ENCODE results near the gene MEF2C. TPM values are rescaled to one million over a fixed set of nuclear protein-coding genes. Genes with fewer than 3 reads are reported as not detected.

MEF2C gene
- polyA plus RNA-seq, 1 donor = 934 TPM

DNA sequence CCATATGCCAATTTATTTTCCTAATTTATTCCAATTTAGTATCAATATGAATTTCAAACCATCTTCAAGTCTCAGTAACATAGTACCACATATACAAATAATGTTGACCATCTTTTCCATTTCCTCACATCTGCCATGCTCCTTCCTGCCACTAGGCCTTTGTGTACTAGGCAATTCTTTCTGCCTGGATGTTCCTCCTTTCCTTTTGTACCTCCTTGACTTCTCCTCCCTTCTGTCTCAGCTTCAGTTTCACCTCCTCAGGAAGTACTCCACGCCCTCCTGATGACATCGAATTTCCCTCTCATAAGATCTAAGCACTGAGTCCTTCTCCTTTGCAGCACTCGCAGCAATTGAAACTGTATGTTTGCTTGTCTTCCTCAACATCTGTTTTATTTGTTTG is 53.9 kb downstream of the MEF2C start:
- DNase-seq (ENCODE audit: low read depth) = no peak

DNA sequence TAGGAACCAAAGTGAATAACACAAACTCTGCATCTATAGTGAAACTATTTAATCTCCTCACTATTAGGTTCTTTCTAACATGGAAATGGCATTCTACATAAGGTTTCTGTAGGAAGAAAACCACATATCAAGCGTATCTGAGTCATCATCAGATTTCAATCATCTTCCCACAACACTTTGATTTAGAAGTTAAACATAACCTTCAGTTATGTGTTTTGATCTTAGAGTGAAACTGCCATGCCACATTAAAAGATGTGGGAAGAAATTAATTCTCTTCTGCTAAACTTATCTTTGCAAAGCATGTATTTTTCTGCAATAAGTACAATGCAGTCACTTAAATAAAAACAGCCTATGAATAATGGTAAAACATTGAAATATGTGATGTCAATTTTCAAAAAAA is 55.0 kb downstream of the MEF2C start:
- no peak for DNase-seq (ENCODE audit: low read depth)

DNA sequence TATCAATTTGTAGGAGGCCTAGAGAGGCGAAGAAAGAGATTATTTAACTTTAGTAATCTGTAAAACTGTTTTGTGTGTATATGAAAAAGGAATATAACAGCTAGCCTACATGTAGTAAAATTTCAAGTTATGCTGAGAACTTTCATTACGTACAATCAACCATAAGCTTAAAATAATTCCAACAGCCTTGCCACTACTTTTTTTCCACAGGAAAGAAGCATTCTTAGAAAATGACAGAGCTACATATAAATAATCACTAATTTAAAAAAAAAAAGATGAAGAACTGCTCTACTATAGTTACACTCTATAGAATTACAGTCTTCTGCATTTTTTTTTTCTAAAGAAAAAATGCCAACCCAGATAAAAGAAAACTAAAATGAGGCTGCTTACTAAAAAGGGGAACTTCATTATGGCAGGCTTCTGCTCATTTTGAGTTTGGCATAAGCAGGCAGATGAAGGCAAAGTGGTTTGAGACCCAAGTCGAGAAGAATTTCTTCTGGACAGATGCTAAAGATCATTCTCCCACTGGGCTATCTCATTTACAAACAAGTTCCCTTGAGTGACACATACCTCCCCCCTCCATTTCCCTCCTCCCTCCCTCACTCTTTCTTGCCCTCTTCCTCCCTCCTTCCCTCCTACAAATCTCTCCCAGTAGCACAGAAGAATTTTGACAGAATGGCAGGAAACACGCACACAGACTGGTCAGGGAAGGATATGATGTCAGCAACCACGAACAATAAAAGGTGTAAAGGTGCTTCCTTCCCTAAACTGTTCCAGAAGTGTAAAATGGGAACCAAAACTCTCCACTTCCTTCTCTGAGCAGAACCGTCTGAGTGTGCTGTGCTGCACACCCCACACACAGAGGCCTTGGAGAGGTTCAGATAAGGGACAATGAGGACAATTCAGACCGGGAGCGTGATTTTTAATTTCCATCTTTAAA is 56.1 kb downstream of the MEF2C start:
- peak; percentile 53 for DNase-seq (ENCODE audit: low read depth)

DNA sequence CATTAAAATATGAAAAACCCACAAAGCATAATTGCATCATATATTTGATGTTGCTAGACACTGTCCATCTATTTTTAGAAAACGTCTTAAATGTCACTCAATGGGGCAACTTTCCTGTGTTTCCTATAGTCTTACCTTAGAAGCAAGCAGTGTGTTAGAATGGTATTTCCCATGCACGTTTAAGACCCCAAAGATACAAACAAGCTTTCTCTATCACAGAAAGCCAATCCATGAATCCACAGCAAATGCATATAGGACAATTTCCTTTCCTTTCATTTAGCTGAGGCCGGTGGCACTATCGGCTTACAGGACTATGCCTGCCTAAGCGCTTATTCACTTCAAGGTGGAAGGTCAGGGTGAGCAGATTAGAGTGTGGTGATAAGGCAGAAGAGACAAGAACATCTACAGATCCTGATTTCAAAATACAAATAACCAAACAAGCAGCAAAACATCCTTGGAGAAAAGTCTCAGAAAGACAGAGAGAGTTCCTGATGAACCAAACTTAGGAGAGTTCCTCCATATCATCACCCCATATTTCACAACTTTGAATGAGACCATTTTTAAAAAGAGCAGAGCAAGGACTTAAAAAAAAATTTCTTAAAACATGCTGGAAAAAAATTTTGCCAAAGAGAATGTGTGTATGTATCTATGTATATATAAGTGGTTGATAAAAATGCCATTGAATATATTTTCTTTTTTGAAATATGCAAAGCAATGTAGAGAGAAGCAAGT is 57.2 kb downstream of the MEF2C start:
- no peak for DNase-seq (ENCODE audit: low read depth)

DNA sequence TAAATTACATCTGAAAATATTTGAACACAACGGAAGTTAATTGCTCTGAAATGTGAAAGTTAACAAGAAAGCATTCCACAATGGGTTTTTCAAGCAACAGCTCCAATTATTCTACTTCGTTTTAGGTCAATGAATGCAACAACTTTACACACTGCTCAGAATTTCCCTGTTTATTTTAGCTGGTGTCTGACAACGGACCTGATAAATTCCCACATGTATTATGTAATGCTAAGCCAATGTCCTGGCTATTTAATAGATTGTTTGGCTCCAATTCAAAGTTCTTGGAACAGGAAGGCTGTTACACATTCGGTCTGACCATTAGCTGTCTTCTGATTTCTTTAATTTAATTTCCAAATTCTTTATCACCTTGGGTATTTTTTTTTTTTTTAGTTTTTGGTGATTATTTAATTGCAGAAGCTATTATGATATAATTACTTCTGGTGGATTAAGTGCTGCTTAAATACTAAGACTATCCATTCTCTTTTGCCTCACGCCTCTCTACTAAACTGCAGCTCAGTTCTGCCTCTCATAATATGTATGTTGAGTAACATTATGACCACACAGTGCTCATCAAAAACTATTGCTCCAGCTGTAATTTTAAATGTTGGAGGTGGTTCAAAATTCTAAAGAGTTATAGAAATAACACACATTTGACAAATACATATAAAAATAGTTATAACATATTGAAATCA is 57.9 kb downstream of the MEF2C start:
- no peak for DNase-seq (ENCODE audit: low read depth)

DNA sequence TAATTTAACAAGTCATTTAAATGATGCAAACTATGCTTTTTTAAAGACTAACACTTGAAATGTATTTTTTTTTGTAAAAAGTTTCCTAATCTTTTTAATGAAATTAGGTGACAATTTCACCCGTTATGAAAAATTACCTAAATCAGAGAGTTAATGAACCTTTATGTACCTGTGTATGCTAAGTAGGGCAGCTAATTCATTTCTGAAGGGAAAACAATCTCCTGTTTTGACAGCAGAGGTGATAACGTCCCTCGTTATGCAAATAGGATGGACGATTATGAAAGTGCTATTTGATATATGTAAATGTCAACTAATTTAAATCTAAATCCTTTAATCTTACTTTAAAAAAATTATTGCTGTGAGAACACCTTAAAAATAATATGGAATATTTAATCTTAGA is 58.8 kb downstream of the MEF2C start:
- DNase-seq (ENCODE audit: low read depth) = no peak

DNA sequence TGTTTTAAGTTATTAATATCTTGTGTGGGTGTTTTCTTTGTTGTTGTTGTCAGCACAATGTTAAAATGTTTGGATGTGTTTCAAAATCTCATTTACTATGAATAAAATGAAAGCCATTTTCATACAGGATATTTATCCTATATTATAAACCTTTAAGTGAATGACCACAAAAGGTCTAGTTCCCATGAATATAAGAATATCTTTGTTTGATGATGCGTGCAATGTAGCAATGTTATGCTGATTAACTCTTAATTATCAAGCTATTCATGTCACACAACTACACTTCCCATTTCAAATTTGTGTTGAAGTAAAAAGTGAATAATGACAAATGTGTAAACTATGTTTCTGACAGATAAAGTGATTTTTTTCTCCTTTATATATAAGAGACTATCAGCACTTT is 59.8 kb downstream of the MEF2C start:
- no peak for DNase-seq (ENCODE audit: low read depth)

DNA sequence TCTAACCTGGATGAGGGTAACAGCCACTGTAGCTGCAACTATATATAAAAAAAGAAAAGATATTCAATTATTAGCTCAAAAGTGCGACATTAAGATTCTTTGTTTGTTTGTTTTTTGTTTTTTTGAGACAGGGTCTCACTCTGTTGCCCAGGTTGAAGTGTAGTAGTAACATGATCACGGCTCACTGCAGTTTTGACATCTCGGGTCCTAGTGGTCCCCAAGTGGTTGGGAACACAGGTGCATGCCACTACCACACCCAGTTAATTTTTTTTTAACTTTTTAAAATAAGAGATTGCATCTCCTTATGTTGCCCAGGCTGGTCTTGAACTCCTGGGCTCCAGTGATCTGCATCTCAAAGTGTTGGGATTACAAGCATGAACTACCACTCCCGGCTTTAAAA is 61.8 kb downstream of the MEF2C start:
- no peak for DNase-seq (ENCODE audit: low read depth)

DNA sequence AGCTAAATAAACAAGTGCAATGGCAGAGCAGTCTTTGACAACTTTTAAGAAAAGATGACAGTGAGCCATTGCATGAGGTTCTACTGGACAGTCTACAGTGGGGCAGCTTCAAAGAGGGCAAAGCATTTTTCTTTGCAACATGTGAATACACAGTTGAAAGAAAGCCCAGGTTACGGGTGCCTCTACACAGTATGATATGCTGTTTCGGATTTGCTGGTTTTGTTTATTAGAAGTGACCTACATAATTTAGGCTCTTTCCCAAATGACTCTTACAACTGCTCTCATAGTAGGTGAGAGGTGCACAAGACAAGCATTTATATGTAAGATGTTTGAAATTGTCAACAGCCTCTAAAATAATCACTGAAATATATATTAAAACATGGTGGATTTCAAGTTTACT is 62.4 kb downstream of the MEF2C start:
- no peak for DNase-seq (ENCODE audit: low read depth)

DNA sequence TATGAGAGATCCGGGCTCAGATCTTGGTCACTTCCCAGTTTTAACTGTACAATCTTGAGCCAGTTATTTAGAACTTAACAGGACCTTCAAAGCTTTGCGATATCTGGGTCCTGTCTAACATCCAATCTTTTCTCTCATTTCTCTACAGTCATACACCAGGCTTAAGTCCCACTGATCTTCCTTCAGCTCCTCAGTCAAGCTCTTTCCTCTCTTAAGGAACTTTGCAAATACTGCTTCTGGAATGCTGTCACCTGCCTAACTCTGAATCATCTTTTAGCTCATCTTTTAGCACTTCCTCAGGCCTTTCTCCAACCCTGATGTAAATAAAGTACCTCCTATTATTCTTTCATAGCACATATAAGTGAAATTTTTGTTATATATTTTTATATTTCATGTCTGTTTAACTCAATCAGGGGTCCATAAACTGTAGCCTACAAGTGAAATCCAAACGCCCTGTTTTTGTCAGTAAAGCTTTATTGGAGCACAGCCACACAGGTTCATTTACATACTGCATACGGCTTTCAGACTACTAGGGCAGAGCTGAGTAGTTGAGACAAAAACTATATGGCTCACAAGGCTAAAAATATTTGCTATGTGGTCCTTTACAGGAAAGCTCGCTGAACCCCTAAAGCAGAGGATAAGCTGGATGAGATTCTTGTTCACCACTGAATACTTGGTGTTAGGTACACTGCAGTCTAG is 63.5 kb downstream of the MEF2C start:
- no peak for DNase-seq (ENCODE audit: low read depth)

DNA sequence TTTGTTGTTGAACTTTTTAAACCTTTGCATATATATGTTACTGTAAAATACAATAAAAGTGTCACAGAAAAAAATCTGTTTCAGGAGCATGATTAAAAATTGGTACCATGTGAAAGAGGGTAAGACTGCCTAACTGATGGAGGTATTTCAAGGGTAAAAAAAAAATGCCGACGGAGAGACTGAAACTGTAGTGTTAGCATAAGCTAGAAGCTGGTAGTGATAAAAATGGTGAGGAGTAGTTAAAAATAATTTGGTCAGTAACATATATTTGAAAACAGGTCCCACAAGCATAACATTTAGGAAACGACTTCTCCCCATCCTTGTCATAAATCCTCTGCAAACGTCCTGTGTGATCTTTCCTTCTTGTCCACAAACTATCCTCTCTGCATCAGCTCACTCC is 64.7 kb downstream of the MEF2C start:
- no peak for DNase-seq (ENCODE audit: low read depth)

DNA sequence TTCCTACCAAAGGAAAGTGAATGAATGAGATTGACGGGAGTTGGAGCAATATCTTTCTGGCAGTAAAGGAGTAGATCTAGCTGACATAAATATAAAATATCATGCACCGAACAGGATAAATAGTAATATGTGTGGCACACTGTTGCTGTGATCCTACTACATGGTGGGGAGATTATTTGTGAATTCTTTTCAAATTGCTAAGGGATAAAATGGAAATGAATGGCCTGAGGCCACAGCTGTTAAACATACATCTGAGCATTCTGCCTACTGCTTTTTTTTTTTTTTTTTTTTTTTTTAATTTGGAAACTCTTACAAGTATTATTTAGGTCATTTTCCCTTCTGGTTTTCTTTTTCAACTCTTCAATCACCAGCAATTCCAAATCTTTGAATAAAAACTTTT is 66.8 kb downstream of the MEF2C start:
- DNase-seq (ENCODE audit: low read depth) = no peak

DNA sequence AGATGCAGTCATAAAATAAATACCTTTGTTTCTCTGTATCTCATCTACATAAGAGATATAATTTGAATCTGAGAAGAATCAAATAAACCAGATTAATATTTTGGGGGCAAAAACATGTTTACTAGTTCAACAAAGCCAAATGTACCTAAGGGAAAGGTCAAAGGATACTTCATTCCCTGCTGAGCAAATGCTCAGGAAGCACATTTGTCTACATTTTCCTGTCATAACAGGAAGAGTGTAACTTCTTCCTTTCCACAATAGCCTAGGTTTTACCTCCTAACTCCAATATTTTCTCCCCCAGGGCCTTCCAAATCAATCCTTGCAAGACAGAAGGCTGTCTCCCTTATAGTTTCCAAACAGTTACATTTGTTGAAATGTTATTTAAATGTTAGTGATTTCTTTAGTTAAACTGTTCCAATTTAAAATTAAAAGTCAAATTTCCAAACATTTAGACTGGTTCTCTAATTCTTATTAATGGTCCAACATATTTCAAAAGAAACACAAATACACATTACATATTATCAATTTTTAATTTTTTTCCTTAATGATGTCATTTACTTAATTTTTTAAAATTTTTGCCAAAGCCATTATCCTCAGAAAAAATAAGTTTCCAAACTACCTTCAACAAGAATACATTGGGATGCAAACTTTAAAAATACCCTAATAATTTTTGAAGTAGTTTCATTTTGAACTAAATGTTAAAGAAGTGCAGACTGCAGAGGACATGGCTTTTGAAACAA is 67.8 kb downstream of the MEF2C start:
- no peak for DNase-seq (ENCODE audit: low read depth)

DNA sequence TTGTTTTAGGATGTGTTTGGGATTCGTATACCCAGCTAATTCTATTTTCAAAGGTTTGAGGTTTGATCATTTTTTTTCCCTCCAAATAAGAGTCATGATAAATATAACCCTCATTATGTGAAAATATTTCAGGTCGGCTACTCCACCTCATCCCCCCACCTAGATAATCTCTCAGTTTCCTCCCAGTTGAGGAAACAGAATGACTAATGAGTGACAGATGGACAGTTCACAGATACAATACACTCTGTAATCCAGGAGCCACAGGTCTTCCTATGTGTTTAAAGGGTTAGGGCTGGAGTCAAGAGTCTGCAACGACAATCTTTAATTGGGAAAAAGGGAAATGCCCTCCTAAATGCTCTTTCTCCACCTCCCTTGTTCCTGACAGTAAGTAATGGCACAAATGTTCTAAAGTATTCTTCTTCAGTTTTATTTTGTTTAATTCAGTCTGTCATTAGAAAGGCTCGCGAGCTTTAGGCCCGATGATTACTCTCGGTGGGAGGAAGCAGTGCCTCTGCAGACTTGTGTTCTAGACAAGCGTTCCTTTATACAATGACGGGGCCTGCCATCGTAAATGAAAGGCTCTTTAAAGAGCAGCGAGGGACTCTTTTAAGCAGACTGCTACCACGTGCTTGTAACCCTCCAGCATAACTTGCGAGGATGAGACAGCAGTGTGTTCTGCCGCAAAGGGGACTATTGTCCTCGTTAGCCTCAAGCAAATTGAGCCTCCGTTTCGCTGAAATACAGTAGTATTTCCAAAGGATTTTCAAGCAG is 69.0 kb downstream of the MEF2C start:
- no peak for DNase-seq (ENCODE audit: low read depth)

DNA sequence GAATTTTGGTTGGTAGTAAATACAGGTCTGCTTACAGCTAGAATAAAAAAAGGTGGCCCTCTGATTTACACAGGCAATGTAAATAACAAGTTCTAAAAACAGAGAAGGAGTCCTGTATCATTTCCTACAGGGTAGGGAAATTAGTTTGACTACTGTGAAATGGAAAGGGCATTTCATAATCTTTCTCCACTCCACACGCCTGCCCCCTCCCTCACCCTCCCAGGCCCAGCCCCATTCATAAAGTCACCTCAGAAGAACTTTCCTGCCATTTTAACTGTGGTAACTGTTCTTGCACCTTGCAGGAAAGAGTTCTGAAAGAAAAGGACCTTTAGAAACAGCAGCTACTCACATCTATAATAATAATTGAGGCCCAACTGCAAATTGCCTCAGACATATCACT is 69.7 kb downstream of the MEF2C start:
- no peak for DNase-seq (ENCODE audit: low read depth)

DNA sequence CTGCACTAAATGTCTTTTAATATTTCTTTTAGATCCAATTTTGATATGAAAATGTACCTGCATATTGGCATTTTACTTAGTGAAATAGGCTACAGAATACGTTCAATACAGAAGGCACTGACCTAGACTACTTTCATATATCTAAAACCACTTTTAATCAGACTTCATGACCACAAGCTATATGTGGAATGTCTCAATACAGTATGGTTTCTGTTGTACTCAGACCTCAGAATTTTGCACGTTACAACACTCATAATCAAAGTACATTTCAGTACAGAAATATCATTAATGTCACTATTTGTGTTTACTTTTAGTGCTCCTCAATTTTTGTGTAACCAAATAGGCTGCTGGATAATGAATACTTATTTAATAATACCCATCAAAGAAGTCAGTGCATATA is 74.8 kb downstream of the MEF2C start:
- no peak for DNase-seq (ENCODE audit: low read depth)

DNA sequence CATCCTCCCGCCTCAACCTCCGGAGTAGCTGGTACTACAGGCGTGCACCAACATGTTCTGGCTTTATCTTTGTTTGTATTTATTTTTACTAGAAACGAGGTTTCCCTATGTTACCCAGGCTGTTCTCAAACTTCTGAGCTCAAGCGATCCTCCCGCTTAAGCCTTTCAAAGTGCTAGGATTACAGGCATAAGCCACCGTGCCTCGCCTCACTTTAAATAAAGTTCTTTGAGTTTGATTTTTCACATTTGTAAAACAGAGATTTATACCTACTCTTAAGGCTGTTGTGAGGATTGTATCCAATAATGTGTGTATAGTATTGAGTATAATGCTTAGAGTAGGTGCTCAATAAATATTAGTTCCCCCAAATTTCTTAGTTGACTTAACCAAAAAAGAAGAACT is 75.7 kb downstream of the MEF2C start:
- no peak for DNase-seq (ENCODE audit: low read depth)

DNA sequence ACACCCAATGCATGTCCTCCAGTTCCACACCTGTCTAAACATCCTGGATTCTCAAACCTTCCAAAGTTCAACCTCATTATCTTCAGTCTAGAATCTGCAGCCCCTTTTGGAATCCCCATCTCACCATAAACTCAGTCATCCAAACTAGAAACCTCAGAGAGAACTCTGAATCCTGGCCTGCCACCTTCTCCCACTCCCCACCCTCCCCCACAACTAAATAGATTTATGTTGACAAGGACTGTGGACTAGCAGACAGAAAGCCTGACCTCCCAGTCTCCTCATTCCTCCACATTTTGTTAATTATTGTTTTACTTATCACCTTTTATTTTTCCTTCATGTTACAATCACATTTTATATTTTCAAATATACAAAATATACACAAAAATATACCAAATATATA is 76.6 kb downstream of the MEF2C start:
- DNase-seq (ENCODE audit: low read depth) = no peak

DNA sequence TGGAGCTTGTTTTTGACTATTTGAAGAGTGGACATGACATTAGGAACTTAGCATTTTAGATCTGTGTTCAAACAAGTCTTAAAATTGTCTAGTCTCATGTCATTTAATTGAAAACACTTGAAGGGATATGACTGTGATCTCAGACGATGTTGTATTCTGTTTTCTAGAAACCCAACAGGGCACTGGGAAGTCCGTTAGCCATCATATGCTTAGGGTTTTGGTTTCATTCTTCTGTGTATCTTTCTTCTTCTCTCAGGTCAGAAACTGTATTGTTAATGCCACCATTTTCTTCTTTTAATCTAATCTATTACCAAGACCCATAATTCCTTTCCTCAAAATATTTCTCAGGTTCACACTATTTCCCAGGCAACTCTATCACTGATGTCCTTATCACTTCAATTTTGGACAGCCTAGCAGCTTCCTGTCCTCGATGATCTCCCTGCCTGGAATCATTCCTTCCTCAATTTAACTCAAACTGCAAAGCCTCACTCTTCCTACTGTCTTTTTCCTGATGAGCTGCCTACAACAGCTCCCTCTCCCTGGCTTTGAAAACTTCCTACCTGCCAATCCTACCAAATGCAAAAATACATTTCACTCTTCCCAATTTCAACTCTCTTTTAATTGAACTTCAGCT is 77.7 kb downstream of the MEF2C start:
- DNase-seq (ENCODE audit: low read depth) = no peak

DNA sequence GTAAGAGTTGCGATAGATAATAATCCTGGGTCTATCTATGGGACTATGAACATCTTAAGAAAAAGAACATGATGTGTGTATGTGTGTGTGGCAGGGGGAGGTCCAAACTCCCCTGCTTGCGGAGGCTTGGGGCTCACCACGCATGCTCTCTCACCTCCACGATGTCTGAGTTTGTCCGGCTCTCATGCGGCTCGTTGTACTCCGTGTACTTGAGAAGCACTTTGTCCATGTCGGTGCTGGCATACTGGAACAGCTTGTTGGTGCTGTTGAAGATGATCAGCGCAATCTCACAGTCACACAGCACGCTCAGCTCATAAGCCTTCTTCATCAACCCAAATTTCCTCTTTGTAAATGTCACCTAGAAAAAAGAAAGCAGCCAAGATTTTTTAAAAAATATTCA is 78.5 kb downstream of the MEF2C start:
- no peak for DNase-seq (ENCODE audit: low read depth)

All from forelimb muscle (tissue), 1 donor.